ENCODE measurements around the gene GPR162.

Gene GPR162

GRCh38 chr12:6837370-6838060 lies 15.9 kb downstream of the GPR162 start:
- no peak for DNase-seq
- TF ChIP-seq EZH2phosphoT487 (IDR thresholded peaks at IDR 0.05; ENCODE audit: low read length) (no peak), EZH2 (optimal IDR thresholded peaks at IDR 0.05; ENCODE audit: low read depth, low read length) (no peak)
- TF ChIP-seq, protein P1, sequence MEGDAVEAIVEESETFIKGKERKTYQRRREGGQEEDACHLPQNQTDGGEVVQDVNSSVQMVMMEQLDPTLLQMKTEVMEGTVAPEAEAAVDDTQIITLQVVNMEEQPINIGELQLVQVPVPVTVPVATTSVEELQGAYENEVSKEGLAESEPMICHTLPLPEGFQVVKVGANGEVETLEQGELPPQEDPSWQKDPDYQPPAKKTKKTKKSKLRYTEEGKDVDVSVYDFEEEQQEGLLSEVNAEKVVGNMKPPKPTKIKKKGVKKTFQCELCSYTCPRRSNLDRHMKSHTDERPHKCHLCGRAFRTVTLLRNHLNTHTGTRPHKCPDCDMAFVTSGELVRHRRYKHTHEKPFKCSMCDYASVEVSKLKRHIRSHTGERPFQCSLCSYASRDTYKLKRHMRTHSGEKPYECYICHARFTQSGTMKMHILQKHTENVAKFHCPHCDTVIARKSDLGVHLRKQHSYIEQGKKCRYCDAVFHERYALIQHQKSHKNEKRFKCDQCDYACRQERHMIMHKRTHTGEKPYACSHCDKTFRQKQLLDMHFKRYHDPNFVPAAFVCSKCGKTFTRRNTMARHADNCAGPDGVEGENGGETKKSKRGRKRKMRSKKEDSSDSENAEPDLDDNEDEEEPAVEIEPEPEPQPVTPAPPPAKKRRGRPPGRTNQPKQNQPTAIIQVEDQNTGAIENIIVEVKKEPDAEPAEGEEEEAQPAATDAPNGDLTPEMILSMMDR (IDR thresholded peaks at IDR 0.05; ENCODE audit: low read length) = no peak
- Histone ChIP-seq H4K20me1 (ENCODE audit: insufficient read depth, low read length) (no peaks in the 10 kb centered on the region), H3K9ac (ENCODE audit: low read length) (no peak overlapping the region), H3K4me3 (ENCODE audit: low read length) (no peak overlapping the region), H3K27me3 (replicated peaks; ENCODE audit: insufficient read depth, low read length) (peaks cover 12% of the 10 kb centered on the region; the same call in 1 of the 2 replicates), H2AFZ (ENCODE audit: low read length) (no peak overlapping the region), H3K79me2 (ENCODE audit: low read length) (no peaks in the 10 kb centered on the region), H3K9me2 (replicated peaks; ENCODE audit: insufficient read depth, low read length) (no peaks in the 10 kb centered on the region), H3F3A (ENCODE audit: insufficient read depth, low read length) (no peaks in the 10 kb centered on the region), H3K9me3 (replicated peaks; ENCODE audit: insufficient read depth, low read length) (no peaks in the 10 kb centered on the region), H3K4me1 (ENCODE audit: low read length) (peaks cover 11% of the 10 kb centered on the region), H3K4me2 (ENCODE audit: low read depth, low read length) (no peak overlapping the region), H3K27ac (ENCODE audit: low read length) (no peak overlapping the region), H3K36me3 (replicated peaks; ENCODE audit: insufficient read depth, low read length) (no peaks in the 10 kb centered on the region)

DNA sequence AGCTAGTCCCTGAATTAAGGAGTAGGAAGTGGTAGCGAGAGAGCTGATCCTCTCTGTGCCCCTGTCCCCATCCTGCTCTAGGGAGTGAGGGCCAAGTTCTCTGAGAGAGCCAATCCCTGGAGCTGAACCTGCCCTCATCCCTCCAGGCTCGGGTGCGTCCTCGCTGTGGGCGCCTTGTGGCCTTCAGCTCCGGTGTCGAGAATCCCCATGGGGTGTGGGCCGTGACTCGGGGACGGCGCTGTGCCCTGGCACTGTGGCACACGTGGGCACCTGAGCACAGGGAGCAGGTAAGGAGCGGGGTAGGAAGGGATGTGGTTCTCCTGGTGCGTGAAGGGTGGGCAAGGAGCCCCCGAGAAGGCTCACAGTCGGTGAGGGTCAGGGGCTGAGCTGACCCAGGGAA lies 17.2 kb downstream of the GPR162 start:
- Histone ChIP-seq H3K27ac (ENCODE audit: low read length) (no peak overlapping the region), H3K4me2 (ENCODE audit: low read depth, low read length) (no peak overlapping the region), H3K4me1 (ENCODE audit: low read length) (peaks cover 11% of the 10 kb centered on the region), H3K9me2 (replicated peaks; ENCODE audit: insufficient read depth, low read length) (no peaks in the 10 kb centered on the region), H3K4me3 (ENCODE audit: low read length) (no peak overlapping the region), H3K9me3 (replicated peaks; ENCODE audit: insufficient read depth, low read length) (no peaks in the 10 kb centered on the region), H4K20me1 (ENCODE audit: insufficient read depth, low read length) (no peaks in the 10 kb centered on the region), H3F3A (ENCODE audit: insufficient read depth, low read length) (no peaks in the 10 kb centered on the region), H3K79me2 (ENCODE audit: low read length) (no peaks in the 10 kb centered on the region), H3K9ac (ENCODE audit: low read length) (no peak overlapping the region), H3K36me3 (replicated peaks; ENCODE audit: insufficient read depth, low read length) (no peaks in the 10 kb centered on the region), H2AFZ (ENCODE audit: low read length) (no peak overlapping the region), H3K27me3 (replicated peaks; ENCODE audit: insufficient read depth, low read length) (0 out of 2 replicates have a peak, but pooled peaks cover 2% of the 10 kb centered on the region)
- TF ChIP-seq EZH2 (optimal IDR thresholded peaks at IDR 0.05; ENCODE audit: low read depth, low read length) = no peak
- TF ChIP-seq, protein P1 (IDR thresholded peaks at IDR 0.05; ENCODE audit: low read length) = no peak
- TF ChIP-seq EZH2phosphoT487 (IDR thresholded peaks at IDR 0.05; ENCODE audit: low read length) = no peak
- DNase-seq = no peak

- peaks cover 11% of the 10 kb centered on the region for H3K4me1 ChIP-seq (ENCODE audit: low read length)
- no peaks in the 10 kb centered on the region for H3K36me3 ChIP-seq (replicated peaks; ENCODE audit: insufficient read depth, low read length)
- H4K20me1 ChIP-seq (ENCODE audit: insufficient read depth, low read length) = no peaks in the 10 kb centered on the region
- no peaks in the 10 kb centered on the region for H3F3A ChIP-seq (ENCODE audit: insufficient read depth, low read length)
- no peaks in the 10 kb centered on the region for H3K27me3 ChIP-seq (replicated peaks; ENCODE audit: insufficient read depth, low read length)
- H3K4me3 ChIP-seq (ENCODE audit: low read length) = no peak overlapping the region
- H2AFZ ChIP-seq (ENCODE audit: low read length) = peak overlapping the region; percentile 72
- no peaks in the 10 kb centered on the region for H3K9me2 ChIP-seq (replicated peaks; ENCODE audit: insufficient read depth, low read length)
- H3K9me3 ChIP-seq (replicated peaks; ENCODE audit: insufficient read depth, low read length) = no peaks in the 10 kb centered on the region
- TF ChIP-seq EZH2phosphoT487 (IDR thresholded peaks at IDR 0.05; ENCODE audit: low read length) (no peak), EZH2 (optimal IDR thresholded peaks at IDR 0.05; ENCODE audit: low read depth, low read length) (no peak)
- TF ChIP-seq, protein P1 (IDR thresholded peaks at IDR 0.05; ENCODE audit: low read length) = no peak
- peak overlapping the region; percentile 7; the same call in 1 of the 2 replicates for H3K9ac ChIP-seq (ENCODE audit: low read length)
- peak; percentile 84 for DNase-seq
- H3K4me2 ChIP-seq (ENCODE audit: low read depth, low read length) = peak overlapping the region; percentile 56
- peak overlapping the region; percentile 25; the same call in 1 of the 2 replicates for H3K27ac ChIP-seq (ENCODE audit: low read length)
- no peaks in the 10 kb centered on the region for H3K79me2 ChIP-seq (ENCODE audit: low read length)
These were observed 18.0 kb downstream of the GPR162 start for GRCh38 chr12:6839482-6840201.

Data from MM.1S (cell line).